GM12875 (cell line): ENCODE measurements around the gene STAT5A.

Experiments used
- H3K4me3 ChIP-seq: one replicate; pipeline ENCODE4 v1.5.1; 2011; ENCODE audit warnings: low read depth, low read length, control low read depth
- TF ChIP-seq, protein P1 (sequence below): IDR thresholded peaks from 2 replicates; pipeline ENCODE4 v1.5.1; 2011; ENCODE audit warnings: low read depth, mild to moderate bottlenecking, control low read depth, inconsistent platforms, low read length, moderate library complexity, borderline replicate concordance; ENCODE audit not compliant: insufficient read depth

Gene STAT5A

DNA sequence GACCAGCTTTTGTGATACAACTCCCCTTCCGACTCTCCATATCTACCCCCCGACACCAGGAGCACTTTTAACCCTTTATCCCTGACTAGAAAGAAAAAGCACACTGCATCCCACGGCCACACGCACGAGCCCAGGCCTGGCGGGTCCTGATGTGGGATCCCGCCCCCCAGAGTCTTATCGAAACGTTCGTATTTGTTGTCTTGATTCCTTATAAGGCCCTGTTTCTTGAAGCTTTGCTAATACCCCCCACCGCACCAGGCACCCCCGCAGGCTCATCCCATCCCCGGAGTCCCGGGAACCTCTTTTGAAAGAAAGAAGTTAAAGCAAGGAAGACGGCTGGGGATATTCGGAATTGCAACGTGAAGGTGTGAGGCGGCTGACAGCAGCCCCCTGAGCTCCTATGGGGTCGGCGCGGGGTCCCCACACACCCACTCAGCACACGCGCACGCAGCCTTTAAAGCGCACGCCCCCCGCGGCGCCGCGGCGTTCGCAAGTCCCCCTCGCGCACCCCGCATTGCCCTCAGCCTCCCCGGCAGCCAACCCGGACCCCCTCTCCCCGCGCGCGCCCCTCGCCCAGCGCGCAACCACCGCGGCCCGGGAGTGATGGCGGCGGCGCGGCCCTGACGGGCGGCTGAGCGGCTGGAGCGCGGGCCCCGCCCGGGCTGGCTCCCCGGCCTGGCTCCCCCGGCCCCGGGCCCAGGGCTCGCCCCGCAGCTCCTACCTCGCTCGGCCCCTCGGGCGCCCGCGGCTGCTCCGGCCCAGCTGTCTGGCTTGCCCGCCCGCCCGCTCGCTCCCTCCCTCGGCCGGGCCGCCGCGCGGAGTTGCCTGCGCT, 12.6 kb upstream of the STAT5A start:
- peak overlapping the region; percentile 76 for H3K4me3 ChIP-seq
- TF ChIP-seq, protein P1, sequence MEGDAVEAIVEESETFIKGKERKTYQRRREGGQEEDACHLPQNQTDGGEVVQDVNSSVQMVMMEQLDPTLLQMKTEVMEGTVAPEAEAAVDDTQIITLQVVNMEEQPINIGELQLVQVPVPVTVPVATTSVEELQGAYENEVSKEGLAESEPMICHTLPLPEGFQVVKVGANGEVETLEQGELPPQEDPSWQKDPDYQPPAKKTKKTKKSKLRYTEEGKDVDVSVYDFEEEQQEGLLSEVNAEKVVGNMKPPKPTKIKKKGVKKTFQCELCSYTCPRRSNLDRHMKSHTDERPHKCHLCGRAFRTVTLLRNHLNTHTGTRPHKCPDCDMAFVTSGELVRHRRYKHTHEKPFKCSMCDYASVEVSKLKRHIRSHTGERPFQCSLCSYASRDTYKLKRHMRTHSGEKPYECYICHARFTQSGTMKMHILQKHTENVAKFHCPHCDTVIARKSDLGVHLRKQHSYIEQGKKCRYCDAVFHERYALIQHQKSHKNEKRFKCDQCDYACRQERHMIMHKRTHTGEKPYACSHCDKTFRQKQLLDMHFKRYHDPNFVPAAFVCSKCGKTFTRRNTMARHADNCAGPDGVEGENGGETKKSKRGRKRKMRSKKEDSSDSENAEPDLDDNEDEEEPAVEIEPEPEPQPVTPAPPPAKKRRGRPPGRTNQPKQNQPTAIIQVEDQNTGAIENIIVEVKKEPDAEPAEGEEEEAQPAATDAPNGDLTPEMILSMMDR = no peak

DNA sequence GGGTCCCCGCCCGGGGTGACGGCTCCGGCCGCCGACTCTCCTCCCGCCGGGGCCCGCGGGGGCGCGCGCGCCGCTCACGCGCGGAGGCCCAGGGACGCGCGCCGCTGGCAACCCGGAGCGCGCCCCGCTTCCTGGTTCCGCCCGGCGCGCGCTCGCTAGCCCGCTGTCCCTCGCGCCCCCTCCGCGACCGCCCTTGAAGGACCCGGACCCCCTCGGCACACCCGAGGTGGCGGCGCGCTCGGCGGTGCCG, 12.0 kb upstream of the STAT5A start, which contains the start of gene STAT5B:
Gene STAT5B (minus strand): TSS at position 33 of the 250 bp plus-strand sequence. CDS start 44,264 bp downstream, outside the sequence.
- TF ChIP-seq, protein P1 = no peak
- H3K4me3 ChIP-seq = peak within 1 kb of the TSS; percentile 76

DNA sequence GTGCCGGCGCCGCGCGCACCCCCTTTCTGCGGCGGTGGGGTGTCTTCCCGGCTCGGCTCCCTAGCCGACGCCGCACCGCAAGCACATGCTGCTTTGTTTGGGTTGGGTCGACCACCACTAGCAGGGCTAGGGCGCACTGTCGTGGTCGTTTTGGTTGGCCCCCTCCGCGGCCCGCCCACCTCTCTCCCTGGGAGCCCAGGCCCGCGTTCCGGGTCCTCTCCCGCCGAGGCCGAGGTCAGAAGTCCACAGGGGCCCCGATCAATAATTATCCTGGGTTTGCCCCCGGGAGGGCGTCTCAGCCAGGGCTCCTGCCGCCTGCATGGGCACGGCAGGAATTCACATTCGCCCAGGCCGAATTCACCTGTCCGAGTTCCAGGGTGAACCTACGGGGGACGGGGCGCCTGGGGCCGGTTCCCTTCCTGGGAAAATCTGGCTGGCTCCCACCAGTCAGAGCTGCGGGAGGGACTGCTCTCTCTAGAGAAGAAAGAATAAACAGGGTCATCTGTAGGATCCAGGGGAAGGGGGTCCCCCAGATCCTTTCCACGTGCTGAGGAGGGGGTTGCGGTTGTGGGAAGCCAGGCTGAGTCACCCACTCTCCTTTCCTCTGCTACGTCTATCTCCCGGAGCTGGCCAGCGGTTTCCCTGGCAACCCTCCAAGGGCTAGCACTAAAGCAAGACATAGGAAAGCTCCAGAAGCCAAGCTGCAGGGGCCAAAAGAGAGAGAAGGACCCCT, 11.5 kb upstream of the STAT5A start:
- TF ChIP-seq, protein P1 = no peak

DNA sequence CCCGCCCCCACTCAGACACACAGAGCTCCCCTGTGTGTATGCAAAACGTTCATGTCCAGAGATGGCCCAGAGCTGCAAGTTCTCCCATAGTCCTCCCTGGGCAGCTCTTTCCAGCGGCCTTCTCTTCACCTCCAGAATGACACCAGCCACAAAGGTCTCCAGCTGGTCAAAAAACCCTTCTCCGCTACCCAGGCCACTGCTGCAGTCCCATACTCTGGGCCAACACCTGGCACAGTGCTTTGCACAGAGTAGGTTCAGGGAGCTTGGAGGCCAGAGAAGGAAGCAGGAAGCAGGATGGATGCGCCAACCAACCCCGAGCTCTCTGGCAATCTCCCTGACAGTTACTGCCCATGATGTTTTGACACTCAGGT, 11.0 kb upstream of the STAT5A start:
- TF ChIP-seq, protein P1 = 0 out of 2 replicates have a peak, but pooled peaks have one; percentile 0
- no peak overlapping the region for H3K4me3 ChIP-seq

More for the DNA sequence above, 11.5 kb upstream of the STAT5A start:
- H3K4me3 ChIP-seq = peak overlapping the region; percentile 73

DNA sequence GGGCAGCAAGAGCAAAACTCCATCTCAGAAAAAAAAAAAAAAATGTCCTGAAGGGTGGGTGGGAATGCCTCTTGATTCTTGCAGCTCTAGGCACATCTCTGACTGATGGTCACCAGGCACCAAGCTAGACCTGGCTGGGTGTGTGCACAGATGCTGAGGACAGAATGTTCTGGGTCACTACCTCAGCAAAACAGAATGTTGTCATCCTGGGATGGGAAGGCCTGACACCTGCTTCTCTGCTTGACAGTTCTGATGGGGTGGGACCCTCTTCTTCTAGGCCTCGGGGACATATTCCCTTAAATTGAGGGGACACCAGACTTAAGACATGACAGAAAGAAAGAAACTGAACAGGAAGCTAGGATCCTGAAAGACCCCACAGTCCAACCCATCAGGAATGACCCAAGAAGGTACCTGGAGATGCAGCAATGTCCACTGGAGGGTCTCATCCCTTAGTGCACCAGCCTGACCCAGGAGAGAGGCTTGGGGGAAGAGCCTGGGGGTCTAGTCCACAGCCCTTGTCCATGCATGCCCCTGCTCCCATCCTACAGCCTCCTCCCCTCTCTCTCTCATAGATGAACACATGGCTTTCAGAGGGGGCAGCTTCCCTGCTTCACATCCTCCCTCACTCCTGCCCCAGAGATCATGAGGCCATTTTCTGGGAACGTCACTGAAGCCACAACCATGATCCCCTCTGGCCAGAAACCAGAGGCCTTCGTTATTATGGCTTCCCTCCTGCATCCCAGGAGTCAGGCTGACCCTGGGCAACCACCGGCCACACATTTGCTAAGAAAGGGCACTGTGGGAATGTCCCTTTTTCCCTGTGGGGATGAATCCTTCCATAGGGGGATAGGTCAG, 8.3 kb upstream of the STAT5A start:
- TF ChIP-seq, protein P1 = no peak

DNA sequence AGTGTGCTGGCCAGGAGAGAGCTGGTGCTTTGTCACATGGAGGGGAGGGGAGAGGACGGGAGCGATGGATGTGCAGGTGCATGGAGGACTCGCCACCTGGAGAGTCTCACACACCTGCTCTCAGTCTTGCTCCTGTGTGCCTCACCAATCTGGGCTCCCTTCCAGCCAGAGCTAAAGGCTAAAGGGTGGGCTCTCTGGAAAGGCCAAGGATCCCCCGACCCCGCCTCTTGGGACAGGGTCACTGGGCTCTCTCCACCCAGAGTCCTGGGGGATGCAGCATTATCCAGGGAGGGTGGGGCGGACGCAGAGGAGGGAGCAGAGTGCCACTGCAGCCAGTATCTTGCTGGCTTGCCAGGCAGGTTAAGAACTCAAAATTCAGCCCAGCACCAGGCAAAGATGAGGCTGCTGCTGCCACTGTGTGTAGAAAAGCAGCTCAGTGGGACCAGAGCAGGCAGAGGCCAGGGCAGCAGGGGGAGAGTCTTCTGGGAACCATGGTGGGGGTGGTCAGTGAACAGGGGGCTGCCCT, 6.7 kb upstream of the STAT5A start:
- H3K4me3 ChIP-seq = no peak overlapping the region
- TF ChIP-seq, protein P1 = no peak

More for the DNA sequence above, 8.3 kb upstream of the STAT5A start:
- H3K4me3 ChIP-seq = no peak overlapping the region
